Gastroesophageal sphincter (tissue), 4 donors: Measurements from ENCODE around the gene MTERF4. TPM values are rescaled to one million over a fixed set of nuclear protein-coding genes. Genes with fewer than 3 reads are reported as not detected.

Source experiments
- ATAC-seq: fragments of 150-250 bp; one replicate; pipeline ENCODE4 v1.9.1; 2016; ENCODE audit warnings: mild to moderate bottlenecking, moderate library complexity
- H3K27ac ChIP-seq, 4 donors: fragments of 200-600 bp; sonication (generic) in 3 of 4; 1 replicate in 3 of 4; 2 replicates in 1 of 4; pipeline ENCODE4 v1.5.1; 2016 to 2019
- H3K27me3 ChIP-seq: fragments of 200-600 bp; sonication (generic); one replicate; pipeline ENCODE4 v1.5.1; 2019
- H3K36me3 ChIP-seq, 2 donors: fragments of 200-600 bp; sonication (generic); one replicate each; pipeline ENCODE4 v1.5.1; 2019; ENCODE audit warnings: control low read depth in 1 of 2
- H3K4me1 ChIP-seq, 3 donors: fragments of 200-600 bp; sonication (generic); 1 replicate in 2 of 3; 2 replicates in 1 of 3; pipeline ENCODE4 v1.5.1; 2016 to 2019; ENCODE audit warnings: control low read depth in 2 of 3
- H3K4me3 ChIP-seq, 2 donors: fragments of 200-600 bp; sonication (generic); one replicate each; pipeline ENCODE4 v1.5.1; 2019; ENCODE audit warnings: mild to moderate bottlenecking in 1 of 2, moderate library complexity in 1 of 2
- H3K9me3 ChIP-seq, 3 donors: fragments of 200-600 bp; sonication (generic); one replicate each; pipeline ENCODE4 v1.5.1; 2017 to 2019; ENCODE audit warnings: control low read depth in 2 of 3
- EP300 ChIP-seq: sonication (generic); formaldehyde crosslinking; IDR thresholded peaks from one replicate; pipeline ENCODE4 v1.6.1; 2017; ENCODE audit warnings: antibody characterized with exemption, mild to moderate bottlenecking
- POLR2A ChIP-seq, 2 donors: fragments of 450-650 bp; IDR thresholded peaks; one replicate each; pipeline ENCODE4 v1.6.1; 2017; ENCODE audit warnings: antibody characterized with exemption in 2 of 2, mild to moderate bottlenecking in 2 of 2, moderate library complexity in 1 of 2
- POLR2AphosphoS5 ChIP-seq: sonication (generic); formaldehyde crosslinking; IDR thresholded peaks from one replicate; pipeline ENCODE4 v1.6.1; 2017; ENCODE audit warnings: antibody characterized with exemption
- WGBS, 2 donors: methylation state at CpG; one replicate each; pipeline ENCODE4 v1.1.5; 2018; ENCODE audit warnings: low coverage in 1 of 2; 5-methylcytosine and 5-hydroxymethylcytosine counted together
- total RNA-seq, 4 donors: library from RNA; depleted of rRNA; stranded (reverse); fragments of >200 nt; gene quantifications; one replicate each; pipeline ENCODE4 v1.1.0, GENCODE V29; 2016
- TF ChIP-seq, protein P1 (sequence below), 4 experiments: fragments of 200-600 bp in 2 of 4; fragments of 450-650 bp in 2 of 4; sonication (generic) in 1 of 4; IDR thresholded peaks; one replicate each; pipeline ENCODE4 v1.5.1; 2017 to 2019; ENCODE audit warnings: antibody characterized with exemption in 4 of 4, mild to moderate bottlenecking in 2 of 4, moderate library complexity in 2 of 4

MTERF4 gene
- total RNA-seq, 4 donors from 2014 or later: 27.1 to 33.0 (median 32.1) TPM

DNA sequence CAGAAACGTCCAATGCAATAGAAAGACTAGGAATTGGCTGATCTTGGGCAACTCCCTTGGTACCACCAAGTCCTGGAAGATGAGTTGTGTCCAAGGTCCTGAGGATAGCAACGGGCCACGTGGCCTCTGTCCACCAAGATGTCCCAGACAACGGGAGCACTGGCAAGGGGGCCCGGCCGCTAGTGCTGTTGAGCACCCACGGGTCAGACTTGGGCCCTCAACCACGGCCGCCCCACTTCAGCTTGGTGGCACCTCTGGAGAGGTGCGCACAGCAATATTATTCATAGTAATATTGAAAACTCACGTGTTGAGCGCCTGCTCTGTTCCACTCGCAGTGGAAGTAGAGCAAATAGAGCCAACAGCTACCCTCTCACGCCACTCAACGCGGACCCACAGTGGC lies 28.2 kb upstream of the MTERF4 start:
- TF ChIP-seq POLR2A (IDR thresholded peaks at IDR 0.05): no peak
- TF ChIP-seq POLR2AphosphoS5: no peak
- TF ChIP-seq EP300: no peak
- TF ChIP-seq, protein P1, sequence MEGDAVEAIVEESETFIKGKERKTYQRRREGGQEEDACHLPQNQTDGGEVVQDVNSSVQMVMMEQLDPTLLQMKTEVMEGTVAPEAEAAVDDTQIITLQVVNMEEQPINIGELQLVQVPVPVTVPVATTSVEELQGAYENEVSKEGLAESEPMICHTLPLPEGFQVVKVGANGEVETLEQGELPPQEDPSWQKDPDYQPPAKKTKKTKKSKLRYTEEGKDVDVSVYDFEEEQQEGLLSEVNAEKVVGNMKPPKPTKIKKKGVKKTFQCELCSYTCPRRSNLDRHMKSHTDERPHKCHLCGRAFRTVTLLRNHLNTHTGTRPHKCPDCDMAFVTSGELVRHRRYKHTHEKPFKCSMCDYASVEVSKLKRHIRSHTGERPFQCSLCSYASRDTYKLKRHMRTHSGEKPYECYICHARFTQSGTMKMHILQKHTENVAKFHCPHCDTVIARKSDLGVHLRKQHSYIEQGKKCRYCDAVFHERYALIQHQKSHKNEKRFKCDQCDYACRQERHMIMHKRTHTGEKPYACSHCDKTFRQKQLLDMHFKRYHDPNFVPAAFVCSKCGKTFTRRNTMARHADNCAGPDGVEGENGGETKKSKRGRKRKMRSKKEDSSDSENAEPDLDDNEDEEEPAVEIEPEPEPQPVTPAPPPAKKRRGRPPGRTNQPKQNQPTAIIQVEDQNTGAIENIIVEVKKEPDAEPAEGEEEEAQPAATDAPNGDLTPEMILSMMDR (IDR thresholded peaks at IDR 0.05): no peak
- Histone ChIP-seq H3K9me3 (no peaks in the 10 kb centered on the region), H3K36me3 (peaks cover 0 to 12% of the 10 kb centered on the region in 2 donors), H3K27ac (no peak overlapping the region), H3K4me3 (no peak overlapping the region), H3K27me3 (no peaks in the 10 kb centered on the region), H3K4me1 (no peaks in the 10 kb centered on the region)
- ATAC-seq: no peak
- WGBS, 2 donors: 95% methylated on average over 11 of the region's 16 CpGs; no CpG with 5 or more reads in 1 of the 2 donors

DNA sequence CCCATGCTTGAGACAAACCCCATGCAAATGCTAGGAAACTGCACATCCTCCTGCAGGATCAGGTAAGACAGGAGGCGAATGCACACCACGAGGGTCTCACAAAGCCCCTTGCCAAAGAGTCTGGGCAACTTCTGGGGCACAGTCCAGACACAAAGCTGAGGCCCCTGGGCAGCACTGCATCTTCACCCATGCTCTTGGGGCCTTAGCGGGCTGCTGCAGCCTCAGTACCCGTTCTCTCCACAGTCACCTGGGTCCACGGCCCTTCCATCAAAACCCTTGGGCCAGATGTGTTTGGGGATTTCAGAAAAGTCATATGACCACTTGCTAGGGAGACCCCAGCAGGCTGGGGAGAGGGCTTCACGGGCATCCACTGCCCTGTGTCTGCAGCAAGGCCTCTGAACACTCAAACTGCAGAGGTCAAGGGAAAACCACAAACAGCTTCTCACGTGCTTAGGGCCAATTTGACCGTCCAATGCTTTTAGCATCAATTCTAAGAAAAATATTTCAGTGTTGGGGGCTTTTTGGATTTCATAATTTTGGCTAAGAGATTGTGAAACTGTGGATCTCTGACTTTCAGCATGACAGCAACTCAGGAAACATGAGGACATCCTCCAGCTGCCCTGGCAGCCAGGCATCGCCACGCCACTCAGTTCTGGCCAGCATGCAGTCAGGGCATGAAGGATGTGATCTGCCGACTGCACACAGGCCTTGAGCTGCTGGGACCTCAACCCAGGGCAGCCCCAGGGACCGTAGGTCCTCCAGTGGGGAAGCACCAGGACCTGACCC lies 27.2 kb upstream of the MTERF4 start:
- Histone ChIP-seq H3K4me3 (no peak overlapping the region), H3K9me3 (no peaks in the 10 kb centered on the region), H3K27me3 (no peaks in the 10 kb centered on the region), H3K36me3 (peaks cover 0 to 12% of the 10 kb centered on the region in 2 donors), H3K4me1 (no peaks in the 10 kb centered on the region), H3K27ac (no peak overlapping the region)
- no peak for ATAC-seq
- WGBS, 2 donors: 94 to 100% methylated on average over 1 to 3 of the region's 12 CpGs
- TF ChIP-seq, protein P1 (IDR thresholded peaks at IDR 0.05): no peak
- TF ChIP-seq POLR2AphosphoS5 (no peak), POLR2A (IDR thresholded peaks at IDR 0.05) (no peak), EP300 (no peak)

DNA sequence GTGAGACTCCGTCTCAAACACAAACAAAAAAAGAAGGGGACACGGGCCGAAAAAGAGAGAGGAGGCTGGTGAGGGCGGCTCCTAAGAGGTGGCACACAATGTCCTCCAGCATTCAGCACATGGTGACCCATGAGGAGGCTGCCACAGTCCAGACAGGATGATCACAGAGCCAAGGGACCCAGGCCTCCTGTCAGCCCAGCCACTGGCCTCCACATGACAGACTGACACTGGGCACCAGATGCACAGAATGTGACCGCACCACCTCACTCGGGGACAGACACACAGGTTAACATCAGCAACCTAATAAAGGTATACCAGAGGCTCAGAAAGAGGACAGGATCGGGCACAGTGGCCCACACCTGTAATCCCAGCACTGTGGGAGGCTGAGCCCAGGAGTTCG lies 26.2 kb upstream of the MTERF4 start:
- WGBS, 2 donors: 95% methylated on average over 8 of the region's 8 CpGs; no CpG with 5 or more reads in 1 of the 2 donors
- Histone ChIP-seq H3K36me3 (peaks cover 0 to 12% of the 10 kb centered on the region in 2 donors), H3K9me3 (no peaks in the 10 kb centered on the region), H3K27ac (no peak overlapping the region), H3K27me3 (no peaks in the 10 kb centered on the region), H3K4me3 (no peak overlapping the region), H3K4me1 (no peaks in the 10 kb centered on the region)
- TF ChIP-seq, protein P1 (IDR thresholded peaks at IDR 0.05): no peak
- TF ChIP-seq POLR2AphosphoS5: no peak
- no peak for TF ChIP-seq EP300
- TF ChIP-seq POLR2A (IDR thresholded peaks at IDR 0.05): no peak
- ATAC-seq: no peak

DNA sequence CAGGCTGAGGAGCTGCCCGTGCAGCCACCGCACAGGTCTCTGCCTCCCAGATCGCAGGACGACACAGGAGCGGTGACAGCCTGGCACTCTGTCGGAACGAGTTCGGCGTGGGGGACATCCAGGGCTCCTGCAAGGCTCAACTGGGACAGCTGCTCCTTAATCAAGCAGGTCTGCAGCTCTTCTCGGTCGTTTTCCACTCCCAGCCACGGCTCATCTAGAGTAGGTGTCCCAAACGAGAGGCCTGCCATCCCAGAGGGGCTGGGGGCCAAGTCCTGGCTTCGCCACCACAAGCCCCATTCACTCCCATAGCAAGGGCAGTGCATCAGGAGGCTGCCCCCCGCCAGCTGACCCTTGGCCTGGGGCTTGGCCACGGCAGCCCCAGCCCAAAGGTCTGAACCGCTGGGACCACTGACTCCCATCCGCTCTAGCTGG lies 24.7 kb upstream of the MTERF4 start:
- Histone ChIP-seq H3K4me1 (no peaks in the 10 kb centered on the region), H3K27me3 (no peaks in the 10 kb centered on the region), H3K27ac (no peak overlapping the region), H3K4me3 (no peak overlapping the region), H3K9me3 (no peaks in the 10 kb centered on the region), H3K36me3 (peaks cover 0 to 19% of the 10 kb centered on the region in 2 donors)
- ATAC-seq: no peak
- WGBS, 2 donors: no CpG with 5 or more reads among the region's 18 CpGs
- TF ChIP-seq, protein P1 (IDR thresholded peaks at IDR 0.05): no peak
- TF ChIP-seq POLR2A (IDR thresholded peaks at IDR 0.05) (no peak), EP300 (no peak), POLR2AphosphoS5 (no peak)

DNA sequence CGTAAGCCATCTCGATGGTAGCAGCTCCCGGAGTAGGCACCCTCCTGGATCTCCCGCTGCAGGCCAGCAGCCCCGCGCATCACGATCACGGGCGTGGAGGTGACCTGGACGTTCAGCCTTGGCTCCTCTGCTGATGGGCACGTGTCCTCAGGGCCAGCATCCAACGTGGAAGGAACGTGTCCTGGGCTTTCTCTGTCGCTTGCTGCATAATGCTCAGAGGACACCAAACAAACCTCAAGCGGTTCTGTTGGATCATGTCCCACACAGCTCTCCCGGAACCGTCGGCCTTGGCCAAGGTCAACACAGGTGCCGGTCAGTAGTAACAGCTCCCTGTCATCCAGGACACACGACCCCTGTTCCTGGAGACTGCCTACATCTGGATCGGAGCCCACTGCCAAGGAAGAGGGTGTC lies 24.1 kb upstream of the MTERF4 start:
- no peak overlapping the region for H3K27ac ChIP-seq
- no peak for ATAC-seq
- peaks cover 0 to 19% of the 10 kb centered on the region in 2 donors for H3K36me3 ChIP-seq
- no peak overlapping the region for H3K4me3 ChIP-seq
- H3K27me3 ChIP-seq: no peaks in the 10 kb centered on the region
- 70% methylated on average over 6 of the region's 21 CpGs; no CpG with 5 or more reads in 1 of the 2 donors for WGBS, 2 donors
- no peaks in the 10 kb centered on the region for H3K9me3 ChIP-seq
- no peaks in the 10 kb centered on the region for H3K4me1 ChIP-seq
- TF ChIP-seq POLR2AphosphoS5 (no peak), POLR2A (IDR thresholded peaks at IDR 0.05) (no peak), EP300 (no peak)
- TF ChIP-seq, protein P1 (IDR thresholded peaks at IDR 0.05): no peak
